Ovary (tissue), 9 donors: ENCODE data around the gene SRRM3. TPM values are rescaled to one million over a fixed set of nuclear protein-coding genes. Genes with fewer than 3 reads are reported as not detected.
"Not testable (repeated sequence)": the region's sequence is repeated elsewhere in the genome, so short reads cannot be mapped to it uniquely, and the experiment has no call there.

ENCODE experiments used
- DNase-seq, 5 donors: peaks; one replicate each; pipeline ENCODE4 v3.0.0-alpha.2; 2019 to 2020
- H3K27ac ChIP-seq, 2 donors: fragments of 200-600 bp; one replicate each; pipeline versions ENCODE4 v1.5.1 to v1.8.0; 2019 to 2022
- H3K27me3 ChIP-seq: fragments of 200-600 bp; one replicate; pipeline ENCODE4 v1.8.0; 2022
- H3K36me3 ChIP-seq: fragments of 200-600 bp; sonication (generic); one replicate; pipeline ENCODE4 v1.5.1; 2019
- H3K4me1 ChIP-seq: one replicate; pipeline ENCODE4 v1.8.1; 2013; ENCODE audit warnings: mild to moderate bottlenecking, moderate library complexity; ENCODE audit not compliant: insufficient read depth
- H3K4me3 ChIP-seq: fragments of 200-600 bp; sonication (generic); one replicate; pipeline ENCODE4 v1.5.1; 2017
- H3K9me3 ChIP-seq, 2 donors: fragments of 200-600 bp in 1 of 2; sonication (generic) in 1 of 2; one replicate each; pipeline versions ENCODE4 v1.5.1 to v1.8.1; 2013 to 2019; ENCODE audit warnings: mild to moderate bottlenecking in 1 of 2, moderate library complexity in 1 of 2
- CTCF ChIP-seq, 3 donors: fragments of 450-650 bp in 2 of 3; fragments of 200-600 bp in 1 of 3; IDR thresholded peaks; one replicate each; pipeline versions ENCODE4 v1.5.1 to v1.8.0; 2016 to 2022; ENCODE audit warnings: antibody characterized with exemption in 3 of 3, mild to moderate bottlenecking in 1 of 3
- EP300 ChIP-seq: sonication (generic); formaldehyde crosslinking; IDR thresholded peaks from one replicate; pipeline ENCODE4 v1.6.1; 2017; ENCODE audit warnings: antibody characterized with exemption
- POLR2A ChIP-seq: fragments of 450-650 bp; IDR thresholded peaks from one replicate; pipeline ENCODE4 v1.6.1; 2017; ENCODE audit warnings: antibody characterized with exemption, mild to moderate bottlenecking, moderate library complexity
- WGBS, 3 donors: extraction: QIAGEN DNeasy Blood & Tissue Kit in 1 of 3; methylation state at CpG; one replicate each; pipeline versions ENCODE4 v1.1.5 to v1.1.7; 2013 to 2017; 5-methylcytosine and 5-hydroxymethylcytosine counted together
- intact Hi-C, 4 donors: fragments of 100-400 bp; cut with DNase I; formaldehyde crosslinking; loops; one replicate each; pipeline versions ENCODE4 v1.11.0 to v1.15.1; 2022 to 2023
- polyA plus RNA-seq, 2 donors: library from polyadenylated mRNA; stranded (reverse); fragments of 200-250 nt in 1 of 2; fragments of 350-450 nt in 1 of 2; fragmentation: Illumina TruSeq in 1 of 2; extraction: RNeasy Lipid Tissue Mini Kit (QIAGEN cat#74804) in 1 of 2; gene quantifications; one replicate each; pipeline ENCODE4 v1.2.3, GENCODE V29; 2013 to 2014
- total RNA-seq, 7 donors: library from RNA; depleted of rRNA in 2 of 7; stranded (reverse); fragments of >200 nt in 2 of 7; fragmentation: NEBNext Ultra II Directional in 3 of 7; extraction: Animal tissue kit (Norgen Biotek cat#: 25700) in 3 of 7; gene quantifications; one replicate each; pipeline versions ENCODE4 v1.1.0 to v1.2.4, GENCODE V29; 2016 to 2023
- donor health status: DM: no; HTN: no; CAD: no; lungs with moderate emphysema.
- donor health status: DM: no; HTN: no; CAD: no.
- donor health status: Bipolar disorder and iron deficiency.
- donor health status: DM: yes; HTN: yes; CAD: no.
- donor health status: DM: no; HTN: no; CAD: no.
- donor health status: DM: yes; HTN: yes; CAD: no.

The SRRM3 gene
- total and polyA plus RNA-seq, 9 donors = 2.0 to 13.4 (median 4.8) TPM

- intact Hi-C loops = no loop called here
- no peaks in the 10 kb centered on the region for H3K27me3 ChIP-seq
- no peaks in the 10 kb centered on the region for H3K4me1 ChIP-seq
- H3K4me3 ChIP-seq = no peak overlapping the region
- WGBS, 3 donors = 61 to 62% (median 61%) methylated on average over 8 of the region's 8 CpGs
- no peak for DNase-seq
- H3K9me3 ChIP-seq = no peaks in the 10 kb centered on the region
- no peak for TF ChIP-seq CTCF (IDR thresholded peaks at IDR 0.05)
- TF ChIP-seq EP300 = no peak
- TF ChIP-seq POLR2A = no peak
- no peaks in the 10 kb centered on the region for H3K36me3 ChIP-seq
- no peak overlapping the region for H3K27ac ChIP-seq
Measured at GRCh38 chr7:76236224-76236623, 34.5 kb downstream of the SRRM3 start.

GRCh38 chr7:76238326-76238725 is 36.6 kb downstream of the SRRM3 start:
- 13 to 23% (median 22%) methylated on average over 12 of the region's 12 CpGs for WGBS, 3 donors
- intact Hi-C loops = no loop called here
- H3K4me1 ChIP-seq = no peaks in the 10 kb centered on the region

GRCh38 chr7:76241141-76241540 is 39.4 kb downstream of the SRRM3 start:
- intact Hi-C loops = no loop called here
- 82 to 88% (median 86%) methylated on average over 5 of the region's 5 CpGs for WGBS, 3 donors
- Histone ChIP-seq H3K4me3 (no peak overlapping the region), H3K27me3 (no peaks in the 10 kb centered on the region), H3K9me3 (no peaks in the 10 kb centered on the region), H3K36me3 (no peaks in the 10 kb centered on the region), H3K4me1 (no peaks in the 10 kb centered on the region), H3K27ac (no peak overlapping the region)
- no peak for DNase-seq
- no peak for TF ChIP-seq EP300
- TF ChIP-seq CTCF (IDR thresholded peaks at IDR 0.05) = no peak
- no peak for TF ChIP-seq POLR2A

More at GRCh38 chr7:76238326-76238725, 36.6 kb downstream of the SRRM3 start:
- no peaks in the 10 kb centered on the region for H3K27me3 ChIP-seq
- no peak for DNase-seq
- H3K9me3 ChIP-seq = no peaks in the 10 kb centered on the region
- H3K4me3 ChIP-seq = no peak overlapping the region
- H3K27ac ChIP-seq = no peak overlapping the region
- TF ChIP-seq EP300 (no peak), POLR2A (no peak), CTCF (IDR thresholded peaks at IDR 0.05) (no peak)
- H3K36me3 ChIP-seq = no peaks in the 10 kb centered on the region

GRCh38 chr7:76242517-76243063 is 40.9 kb downstream of the SRRM3 start:
- WGBS, 3 donors = 87 to 92% (median 89%) methylated on average over 5 of the region's 5 CpGs
- H3K4me3 ChIP-seq, DNase-seq, H3K27me3 ChIP-seq, H3K36me3 ChIP-seq, intact Hi-C loops, H3K9me3 ChIP-seq, H3K27ac ChIP-seq, H3K4me1 ChIP-seq: not testable (repeated sequence)

- H3K4me3 ChIP-seq = no peak overlapping the region
- no peak for DNase-seq
- TF ChIP-seq POLR2A (no peak), CTCF (IDR thresholded peaks at IDR 0.05) (no peak), EP300 (no peak)
- H3K27ac ChIP-seq = no peak overlapping the region
- 12 to 29% (median 18%) methylated on average over 3 of the region's 3 CpGs for WGBS, 3 donors
- no peaks in the 10 kb centered on the region for H3K36me3 ChIP-seq
- no peaks in the 10 kb centered on the region for H3K4me1 ChIP-seq
- no peaks in the 10 kb centered on the region for H3K9me3 ChIP-seq
- intact Hi-C loops = no loop called here
- H3K27me3 ChIP-seq = no peaks in the 10 kb centered on the region
Measured at GRCh38 chr7:76244781-76245391, 43.2 kb downstream of the SRRM3 start.
